Measurements from ENCODE around the gene FMO5.
"Not testable (repeated sequence)": the region's sequence is repeated elsewhere in the genome, so short reads cannot be mapped to it uniquely, and the experiment has no call there.

Gene FMO5

GRCh38 chr1:147238925-147239820 is 14.0 kb upstream of the FMO5 start:
- DNase-seq (ENCODE audit: low spot score): no peak

GRCh38 chr1:147238053-147238902 is 13.1 kb upstream of the FMO5 start:
- no peak for DNase-seq (ENCODE audit: low spot score)

GRCh38 chr1:147236959-147237791 is 12.0 kb upstream of the FMO5 start:
- no peak for DNase-seq (ENCODE audit: low spot score)

- no peak for DNase-seq (ENCODE audit: low spot score)
Observed at GRCh38 chr1:147236448-147236847, 11.3 kb upstream of the FMO5 start.

GRCh38 chr1:147235822-147236221 is 10.7 kb upstream of the FMO5 start:
- DNase-seq (ENCODE audit: low spot score): no peak

GRCh38 chr1:147233903-147234302 is 8.8 kb upstream of the FMO5 start:
- not testable (repeated sequence) for DNase-seq (ENCODE audit: low spot score)

GRCh38 chr1:147231032-147231431 is 5.9 kb upstream of the FMO5 start:
- not testable (repeated sequence) for DNase-seq (ENCODE audit: low spot score)

- DNase-seq (ENCODE audit: low spot score): no peak
Observed at GRCh38 chr1:147223740-147224615, 1.2 kb downstream of the FMO5 start.

- DNase-seq (ENCODE audit: low spot score): no peak
Observed at GRCh38 chr1:147218606-147219005, 6.5 kb downstream of the FMO5 start.

GRCh38 chr1:147217141-147217540 is 8.0 kb downstream of the FMO5 start:
- DNase-seq (ENCODE audit: low spot score): no peak

- DNase-seq (ENCODE audit: low spot score): no peak
Observed at GRCh38 chr1:147216124-147216523, 9.0 kb downstream of the FMO5 start.

GRCh38 chr1:147215540-147215916 is 9.6 kb downstream of the FMO5 start:
- no peak for DNase-seq (ENCODE audit: low spot score)

- no peak for DNase-seq (ENCODE audit: low spot score)
Observed at GRCh38 chr1:147214842-147215539, 10.1 kb downstream of the FMO5 start.

- no peak for DNase-seq (ENCODE audit: low spot score)
Observed at GRCh38 chr1:147214325-147214724, 10.8 kb downstream of the FMO5 start.

GRCh38 chr1:147213271-147213670 is 11.9 kb downstream of the FMO5 start:
- DNase-seq (ENCODE audit: low spot score): no peak

- DNase-seq (ENCODE audit: low spot score): no peak
Observed at GRCh38 chr1:147211577-147211976, 13.6 kb downstream of the FMO5 start.

- DNase-seq (ENCODE audit: low spot score): no peak
Observed at GRCh38 chr1:147210987-147211386, 14.2 kb downstream of the FMO5 start.

- DNase-seq (ENCODE audit: low spot score): no peak
Observed at GRCh38 chr1:147209825-147210821, 15.0 kb downstream of the FMO5 start.

GRCh38 chr1:147208619-147209018 is 16.5 kb downstream of the FMO5 start:
- no peak for DNase-seq (ENCODE audit: low spot score)
